Heart right ventricle (tissue), 16 donors: Measurements from ENCODE around the gene ASIC3. TPM values are rescaled to one million over a fixed set of nuclear protein-coding genes. Genes with fewer than 3 reads are reported as not detected.

Source experiments
- ATAC-seq, 8 donors: fragments of 200-7000 bp; cut with Tn5 transposase; one replicate each; pipeline ENCODE4 v1.9.1; 2020; ENCODE audit warnings: mild to moderate bottlenecking in 8 of 8, moderate library complexity in 8 of 8, moderate number of reproducible peaks in 1 of 8
- DNase-seq, 2 donors: peaks; one replicate each; pipeline ENCODE4 v3.0.0-alpha.2; 2020
- H3K27ac ChIP-seq, 10 donors: fragments of 200-600 bp; sonication (generic) in 2 of 10; one replicate each; pipeline versions ENCODE4 v1.5.0 to v1.8.0; 2020 to 2022; ENCODE audit warnings: mild to moderate bottlenecking in 3 of 10
- H3K27me3 ChIP-seq, 7 donors: fragments of 200-600 bp; one replicate each; pipeline ENCODE4 v1.8.0; 2021 to 2022; ENCODE audit warnings: mild to moderate bottlenecking in 2 of 7
- H3K36me3 ChIP-seq, 9 donors: fragments of 200-600 bp; sonication (generic) in 1 of 9; one replicate each; pipeline versions ENCODE4 v1.5.0 to v1.8.0; 2020 to 2022; ENCODE audit warnings: mild to moderate bottlenecking in 2 of 9
- H3K4me1 ChIP-seq, 9 donors: fragments of 200-600 bp; sonication (generic) in 1 of 9; one replicate each; pipeline versions ENCODE4 v1.5.0 to v1.8.0; 2020 to 2022; ENCODE audit warnings: mild to moderate bottlenecking in 4 of 9
- H3K4me3 ChIP-seq, 10 donors: fragments of 200-600 bp; sonication (generic) in 2 of 10; one replicate each; pipeline versions ENCODE4 v1.5.0 to v1.8.0; 2020 to 2022; ENCODE audit warnings: mild to moderate bottlenecking in 7 of 10, moderate library complexity in 2 of 10
- H3K9me3 ChIP-seq, 11 donors: fragments of 200-600 bp in 10 of 11; sonication (generic) in 2 of 11; one replicate each; pipeline versions ENCODE4 v1.5.0 to v1.8.0; 2013 to 2022; ENCODE audit warnings: mild to moderate bottlenecking in 2 of 11, control low read depth in 1 of 11, moderate library complexity in 1 of 11
- WGBS, 2 donors: extraction: QIAGEN DNeasy Blood & Tissue Kit; methylation state at CpG; one replicate each; pipeline ENCODE4 v1.1.7; 2013; ENCODE audit warnings: inconsistent platforms in 1 of 2; 5-methylcytosine and 5-hydroxymethylcytosine counted together
- intact Hi-C, 10 donors: fragments of 100-400 bp; cut with DNase I; formaldehyde crosslinking; loops; one replicate each; pipeline versions ENCODE4 v1.11.1 to v1.14.2; 2022
- polyA plus RNA-seq, 2 donors: library from polyadenylated mRNA; stranded (reverse); fragments of 200-250 nt; gene quantifications; one replicate each; pipeline ENCODE4 v1.2.3, GENCODE V29; 2013
- total RNA-seq, 10 donors: library from RNA; stranded (reverse); fragmentation: NEBNext Ultra II Directional in 3 of 10; extraction: Animal tissue kit (Norgen Biotek cat#: 25700) in 3 of 10; gene quantifications; one replicate each; pipeline versions ENCODE4 v1.2.1 to v1.2.4, GENCODE V29; 2021 to 2023
- TF ChIP-seq, protein P1 (sequence below), 9 donors: fragments of 200-600 bp; sonication (generic) in 2 of 9; IDR thresholded peaks; one replicate each; pipeline versions ENCODE4 v1.5.0 to v1.8.0; 2021 to 2022; ENCODE audit warnings: antibody characterized with exemption in 9 of 9, mild to moderate bottlenecking in 5 of 9, moderate library complexity in 1 of 9
- donor health status: Arrhythmogenic right ventricular cardiomyopathy.
- donor health status: ischemic (EF 13 %, LVEDD 7.1; RV severe dilation, severe dysfunction).
- donor health status: healthy with polysubstance abuse.
- donor health status: DM: no; HTN: yes; CAD: no.
- donor health status: DM: no; HTN: no; CAD: no.
- donor health status: ischemic (EF 25% LVEDD 6.9; RV normal size, moderate dysfunction).
- donor health status: ischemic (EF 25% LVEDD 5.7; RV mildly dilated, moderate dysfunction).
- donor health status: healthy.
- donor health status: DM: yes; HTN: yes; CAD: no.
- donor health status: Ischemic cardiomyopathy.
- donor health status: ischemic (EF 35%, LVEDD 5.7; RV mildly dilated, moderate dysfunction).
- donor health status: nonischemic (EF 11% LVEDD 7.7; RV severe dilation, severe dysfunction).
- donor health status: DM: yes; HTN: yes; CAD: no.
- donor health status: PGD.
- donor health status: ischemic (EF 29% LVEDD 5.4; RV normal size, mild dysfunction).
- donor health status: nonischemic (EF 23%, LVEDD 6.1; RV moderate dilation, normal function).

ASIC3 gene
- total and polyA plus RNA-seq, 12 donors = 3.2 to 38.8 (median 5.6) TPM

- intact Hi-C loops = loop anchor here in 6 of 10 donors (1.0 to 2.0 kb wide), 2 partner anchors 21 to 22 kb away; partner anchors contain the start of gene SLC4A2 (in 6 of the 6)
Observed at GRCh38 chr7:151080522-151081169, 32.3 kb downstream of the ASIC3 start, which contains the start of gene FASTK. Gene FASTK (minus strand): TSS chr7:151080809. CDS start chr7:151080766, 43 bp downstream.

GRCh38 chr7:151081170-151082101, 33.1 kb downstream of the ASIC3 start:
- WGBS, 2 donors = 19 to 21% methylated on average over 63 to 64 of the region's 64 CpGs
- Histone ChIP-seq H3K4me1 (peaks cover 37 to 75% (median 65%) of the 10 kb centered on the region in 9 donors), H3K27me3 (no peaks in the 10 kb centered on the region), H3K36me3 (peaks cover 0 to 15% (median 0%) of the 10 kb centered on the region in 9 donors), H3K9me3 (no peaks in the 10 kb centered on the region), H3K27ac (peak overlapping the region; percentile 86 to 98 (median 96)), H3K4me3 (peak overlapping the region; percentile 14 to 98 (median 92))
- TF ChIP-seq, protein P1, sequence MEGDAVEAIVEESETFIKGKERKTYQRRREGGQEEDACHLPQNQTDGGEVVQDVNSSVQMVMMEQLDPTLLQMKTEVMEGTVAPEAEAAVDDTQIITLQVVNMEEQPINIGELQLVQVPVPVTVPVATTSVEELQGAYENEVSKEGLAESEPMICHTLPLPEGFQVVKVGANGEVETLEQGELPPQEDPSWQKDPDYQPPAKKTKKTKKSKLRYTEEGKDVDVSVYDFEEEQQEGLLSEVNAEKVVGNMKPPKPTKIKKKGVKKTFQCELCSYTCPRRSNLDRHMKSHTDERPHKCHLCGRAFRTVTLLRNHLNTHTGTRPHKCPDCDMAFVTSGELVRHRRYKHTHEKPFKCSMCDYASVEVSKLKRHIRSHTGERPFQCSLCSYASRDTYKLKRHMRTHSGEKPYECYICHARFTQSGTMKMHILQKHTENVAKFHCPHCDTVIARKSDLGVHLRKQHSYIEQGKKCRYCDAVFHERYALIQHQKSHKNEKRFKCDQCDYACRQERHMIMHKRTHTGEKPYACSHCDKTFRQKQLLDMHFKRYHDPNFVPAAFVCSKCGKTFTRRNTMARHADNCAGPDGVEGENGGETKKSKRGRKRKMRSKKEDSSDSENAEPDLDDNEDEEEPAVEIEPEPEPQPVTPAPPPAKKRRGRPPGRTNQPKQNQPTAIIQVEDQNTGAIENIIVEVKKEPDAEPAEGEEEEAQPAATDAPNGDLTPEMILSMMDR (IDR thresholded peaks at IDR 0.05) = no peak
- ATAC-seq (peak in 5 of 8 donors; percentile 2 to 17 (median 6)), DNase-seq (no peak)
- intact Hi-C loops = loop anchor here in 6 of 10 donors (1.0 to 2.0 kb wide), 2 partner anchors 22 to 23 kb away; partner anchors contain the start of gene SLC4A2 (in 6 of the 6)

More at GRCh38 chr7:151080522-151081169, 32.3 kb downstream of the ASIC3 start, which contains the start of gene FASTK:
- Histone ChIP-seq H3K27ac (peak within 1 kb of the TSS; percentile 86 to 98 (median 96)), H3K4me3 (peak within 1 kb of the TSS; percentile 45 to 98 (median 92)), H3K9me3 (no peaks in the 10 kb centered on the region), H3K4me1 (peaks cover 37 to 72% (median 62%) of the 10 kb centered on the region in 9 donors), H3K36me3 (peaks cover 0 to 23% (median 5%) of the 10 kb centered on the region in 9 donors), H3K27me3 (no peaks in the 10 kb centered on the region)
- 1% methylated on average over 57 to 66 of the region's 66 CpGs for WGBS, 2 donors
- TF ChIP-seq, protein P1 (IDR thresholded peaks at IDR 0.05) = no peak
- DNase-seq (peak; percentile 90 to 91), ATAC-seq (peak; percentile 80 to 91 (median 86))

DNA sequence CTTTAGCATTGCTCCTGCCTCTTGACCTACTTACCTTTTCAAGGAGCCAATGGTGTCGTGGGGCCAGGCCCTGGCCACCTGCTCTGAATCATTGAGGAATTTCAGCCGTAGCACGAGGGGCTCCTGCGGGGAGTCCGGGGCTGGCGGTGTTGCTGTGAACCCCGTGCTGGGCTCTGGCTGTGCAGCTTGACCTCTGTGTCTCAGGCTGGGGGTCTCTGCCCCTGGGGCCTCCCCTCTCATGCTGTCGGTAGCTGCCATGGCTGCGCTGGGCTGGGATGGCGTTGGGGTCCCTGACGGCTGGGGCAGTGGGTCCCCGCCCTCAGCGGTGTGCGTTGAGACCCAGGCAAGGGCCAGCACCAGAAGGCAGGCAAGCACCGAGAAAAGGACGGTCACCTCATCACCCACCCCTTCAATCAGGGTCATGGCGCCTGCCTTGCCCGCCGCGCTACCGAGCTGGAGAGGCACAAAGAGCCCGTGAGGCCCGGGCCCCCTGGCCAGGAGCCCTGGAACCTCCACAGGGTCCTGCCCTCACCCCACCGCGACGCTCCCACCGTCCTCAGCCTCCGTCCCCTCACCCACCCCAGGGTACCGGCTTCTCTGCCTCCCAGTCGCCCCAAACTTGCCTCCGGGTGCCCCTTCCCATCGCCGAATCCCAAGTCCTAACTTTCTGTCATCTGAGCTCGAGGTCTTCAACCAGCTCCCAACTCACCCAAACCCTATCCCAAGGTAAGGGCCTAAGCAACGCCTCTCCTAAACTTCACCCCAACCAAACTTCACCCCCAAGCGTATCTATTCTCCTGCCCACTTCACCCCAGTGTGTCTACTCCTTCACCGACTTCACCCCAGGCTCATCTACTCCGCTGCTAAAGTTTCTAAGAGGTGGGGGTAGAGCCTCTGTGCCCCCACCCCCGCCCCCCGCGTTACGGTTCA, 34.1 kb downstream of the ASIC3 start:
- Histone ChIP-seq H3K27ac (peak overlapping the region; percentile 69 to 98 (median 96)), H3K27me3 (no peaks in the 10 kb centered on the region), H3K9me3 (no peaks in the 10 kb centered on the region), H3K4me3 (peak overlapping the region; percentile 81 to 98 (median 92)), H3K36me3 (peaks cover 0 to 5% (median 0%) of the 10 kb centered on the region in 9 donors), H3K4me1 (peaks cover 33 to 66% (median 62%) of the 10 kb centered on the region in 9 donors)
- ATAC-seq = no peak
- WGBS, 2 donors = 52 to 56% methylated on average over 42 of the region's 42 CpGs
- TF ChIP-seq, protein P1 (IDR thresholded peaks at IDR 0.05) = no peak
- DNase-seq = no peak
- intact Hi-C loops = no loop called here
